SIG-M5 treated with dmso at 0.1 percent for 504 hours (cell line): Measurements from ENCODE around the gene THAP6.
"Not testable (repeated sequence)": the region's sequence is repeated elsewhere in the genome, so short reads cannot be mapped to it uniquely, and the experiment has no call there.

Experiments
- DNase-seq: peaks from one replicate; lab custom pipeline; 2025; ENCODE audit not compliant: unreplicated experiment; lab: John Stamatoyannopoulos, UW

Gene THAP6

GRCh38 chr4:75525086-75525485 is 10.8 kb downstream of the THAP6 start:
- DNase-seq, result no peak

DNA sequence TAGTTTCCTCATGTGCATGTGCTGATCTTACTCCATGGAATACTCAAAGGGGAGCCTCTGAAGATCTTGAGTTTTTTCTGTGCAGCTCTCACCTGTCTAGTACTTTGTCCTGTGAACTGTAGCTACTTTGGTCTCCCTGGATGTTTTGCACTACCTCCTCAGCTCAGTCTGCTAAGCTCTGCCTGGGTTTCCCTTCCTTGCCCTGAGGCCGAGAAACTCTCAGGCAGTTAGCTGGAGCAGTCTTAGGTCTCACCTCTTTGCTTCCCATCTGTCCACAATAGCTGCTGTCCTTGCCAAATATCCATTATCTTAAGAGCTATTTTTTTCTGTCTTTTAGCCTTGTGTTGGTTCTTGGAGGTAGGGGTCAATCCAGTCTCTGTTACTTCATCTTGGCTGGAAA is 11.6 kb downstream of the THAP6 start:
- no peak for DNase-seq

DNA sequence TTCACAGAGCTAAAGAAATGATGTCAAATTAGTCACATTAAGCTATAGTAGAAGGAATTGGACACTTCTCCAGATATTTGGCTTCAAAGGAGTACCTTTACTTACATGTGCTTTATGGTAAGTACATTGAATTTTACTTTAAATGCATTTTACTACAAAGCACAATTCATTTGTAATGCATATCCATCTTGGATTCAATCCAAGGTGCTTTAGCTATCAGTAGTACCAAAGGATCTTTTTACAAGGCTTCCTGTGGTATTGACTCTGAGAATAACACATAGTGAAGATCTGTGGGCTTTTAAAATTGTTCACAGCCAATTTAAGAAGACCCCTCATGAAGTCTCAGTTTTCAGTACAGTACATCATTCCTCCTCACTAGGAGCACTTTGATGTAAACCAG is 13.2 kb downstream of the THAP6 start:
- DNase-seq, result no peak

DNA sequence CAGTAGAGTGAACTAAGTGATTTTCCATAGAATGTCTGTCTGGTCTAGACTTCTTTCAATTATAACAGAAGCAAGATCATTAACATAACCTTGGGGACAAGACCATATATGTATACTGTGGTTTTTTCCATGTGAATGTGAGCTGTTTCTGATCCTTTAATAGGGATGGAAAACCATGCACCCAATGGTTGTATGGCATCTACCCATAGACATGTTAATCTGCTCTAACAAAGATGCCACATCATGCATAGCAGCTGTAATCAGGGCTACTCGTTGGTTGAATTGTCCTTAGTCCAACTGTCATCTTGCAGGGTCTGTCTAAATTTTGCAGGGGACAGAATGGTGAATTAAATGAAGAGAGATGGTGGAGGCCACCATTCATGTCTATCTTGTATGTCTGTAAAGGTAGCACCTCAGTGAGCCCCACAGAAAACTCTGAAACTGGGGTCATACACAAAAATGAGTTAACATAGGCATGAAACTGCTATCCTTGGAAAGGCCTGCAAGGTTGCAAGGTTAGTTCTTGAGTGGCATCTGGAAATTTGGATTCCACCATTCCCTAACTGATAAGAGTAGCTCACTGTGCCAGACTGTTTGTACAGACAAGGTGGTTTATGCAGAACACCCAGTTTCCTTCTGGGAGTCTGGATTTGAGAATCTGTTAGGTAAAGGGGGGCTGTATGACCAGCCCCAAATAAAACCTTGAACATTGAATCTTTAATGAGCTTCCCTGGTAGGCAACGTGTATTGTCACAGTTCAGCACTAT is 16.5 kb downstream of the THAP6 start:
- no peak for DNase-seq

DNA sequence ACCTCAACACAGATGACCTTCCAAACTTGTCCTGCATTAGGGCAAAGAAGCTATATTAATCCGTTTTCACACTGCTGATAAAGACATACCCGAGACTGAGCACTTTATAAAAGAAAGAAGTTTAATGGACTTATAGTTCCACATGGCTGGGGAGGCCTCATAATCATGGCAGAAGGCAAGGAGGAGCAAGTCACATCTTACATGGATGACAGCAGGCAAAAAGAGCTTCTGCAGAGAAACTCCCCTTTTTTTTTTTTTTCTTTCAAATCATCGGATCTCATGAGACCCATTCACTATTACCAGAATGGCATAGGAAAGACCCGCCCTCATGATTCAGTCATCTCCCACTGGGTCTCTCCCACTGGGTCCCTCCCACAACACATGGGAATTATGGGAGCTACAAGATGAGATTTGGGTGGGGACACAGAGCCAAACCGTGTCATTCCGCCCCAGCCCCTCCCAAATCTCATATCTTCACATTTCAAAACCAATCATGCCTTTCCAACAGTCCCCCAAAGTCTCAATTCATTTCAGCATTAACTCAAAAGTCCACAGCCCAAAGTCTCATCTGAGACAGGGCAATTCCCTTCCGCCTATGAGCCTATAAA is 17.4 kb downstream of the THAP6 start:
- not testable (repeated sequence) for DNase-seq

- DNase-seq, result not testable (repeated sequence)
Observed at GRCh38 chr4:75533339-75533887, 19.1 kb downstream of the THAP6 start.

DNA sequence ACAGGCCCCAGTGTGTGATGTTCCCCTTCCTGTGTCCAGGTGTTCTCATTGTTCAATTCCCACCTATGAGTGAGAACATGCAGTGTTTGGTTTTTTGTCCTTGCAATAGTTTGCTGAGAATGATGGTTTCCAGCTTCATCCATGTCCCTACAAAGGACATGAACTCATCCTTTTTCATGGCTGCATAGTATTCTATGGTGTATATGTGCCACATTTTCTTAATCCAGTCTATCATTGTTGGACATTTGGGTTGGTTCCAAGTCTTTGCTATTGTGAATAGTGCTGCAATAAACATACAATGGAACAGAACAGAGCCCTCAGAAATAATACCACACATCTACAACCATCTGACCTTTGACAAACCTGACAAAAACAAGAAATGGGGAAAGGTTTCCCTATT is 19.7 kb downstream of the THAP6 start:
- DNase-seq, result not testable (repeated sequence)

DNA sequence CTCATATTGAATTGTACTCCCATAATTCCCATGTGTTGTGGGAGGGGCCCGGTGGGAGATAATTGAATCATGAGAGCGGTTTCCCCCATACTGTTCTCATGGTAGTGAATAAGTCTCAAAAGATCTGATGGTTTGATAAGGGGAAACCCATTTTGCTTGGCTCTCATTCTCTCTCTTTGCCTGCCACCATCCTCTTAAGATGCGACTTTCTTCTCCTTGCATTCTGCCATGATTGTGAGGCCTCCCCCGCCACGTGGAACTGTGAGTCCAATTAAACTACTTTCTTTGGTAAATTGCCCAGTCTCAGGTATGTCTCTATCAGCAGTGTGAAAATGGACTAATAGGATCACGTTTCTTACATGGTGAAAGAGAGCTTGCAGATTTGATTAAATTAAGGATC is 23.0 kb downstream of the THAP6 start:
- DNase-seq, result not testable (repeated sequence)

DNA sequence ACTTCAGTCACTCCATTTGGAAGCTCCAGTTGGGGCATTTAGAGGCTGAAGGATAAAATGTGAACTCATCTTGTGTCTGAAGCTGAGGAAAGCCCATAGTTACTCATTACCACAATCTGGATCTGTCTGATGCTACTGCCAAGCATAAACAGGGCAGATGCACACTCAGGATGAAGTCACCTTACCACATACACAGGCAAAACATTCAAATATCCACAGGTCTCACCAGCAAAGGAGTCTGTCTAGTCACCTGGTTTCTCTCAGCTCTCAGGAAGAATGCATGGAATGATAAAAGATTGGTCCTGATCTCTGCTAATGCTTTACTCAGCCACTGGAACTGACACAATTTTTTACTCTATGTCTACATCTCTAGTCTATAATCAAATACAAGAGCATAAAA is 28.6 kb downstream of the THAP6 start:
- no peak for DNase-seq

GRCh38 chr4:75544220-75544619 is 29.9 kb downstream of the THAP6 start:
- not testable (repeated sequence) for DNase-seq

GRCh38 chr4:75544870-75545269 is 30.6 kb downstream of the THAP6 start:
- DNase-seq, result no peak

GRCh38 chr4:75545526-75545925 is 31.3 kb downstream of the THAP6 start:
- no peak for DNase-seq

DNA sequence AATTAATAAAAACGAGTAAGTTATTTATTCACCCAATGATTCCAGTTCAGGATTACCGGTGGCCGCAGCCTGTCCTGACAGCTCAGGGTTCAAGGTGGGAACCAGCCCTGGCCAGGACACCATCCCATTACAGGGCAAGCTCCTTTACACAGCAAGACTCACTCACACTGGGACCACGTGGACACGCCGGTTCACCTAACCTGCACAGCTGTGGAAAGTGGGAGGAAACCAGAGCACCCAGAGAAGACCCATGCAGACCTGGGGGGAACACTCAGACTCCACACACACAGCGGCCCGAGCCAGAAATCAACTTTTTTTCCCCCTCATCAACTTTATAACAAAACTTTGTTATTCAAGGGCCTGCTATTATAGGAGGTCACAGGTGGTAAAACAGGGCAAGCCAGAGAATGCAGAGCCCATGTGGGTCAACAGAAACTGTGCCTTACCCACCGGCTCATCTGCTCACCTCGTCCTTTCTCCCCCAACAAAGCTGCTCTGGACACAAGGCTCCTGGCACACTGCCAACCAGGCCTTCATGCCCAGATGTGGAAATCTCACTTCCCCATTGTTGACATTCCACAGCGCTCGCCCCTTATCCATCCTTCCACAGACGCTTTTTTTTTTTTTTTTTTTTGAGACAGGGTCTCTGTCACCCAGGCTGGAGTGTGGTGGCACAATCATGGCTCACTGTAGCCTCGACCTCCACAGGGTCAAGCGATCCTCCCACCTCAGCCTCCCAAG is 33.5 kb downstream of the THAP6 start:
- DNase-seq, result no peak

DNA sequence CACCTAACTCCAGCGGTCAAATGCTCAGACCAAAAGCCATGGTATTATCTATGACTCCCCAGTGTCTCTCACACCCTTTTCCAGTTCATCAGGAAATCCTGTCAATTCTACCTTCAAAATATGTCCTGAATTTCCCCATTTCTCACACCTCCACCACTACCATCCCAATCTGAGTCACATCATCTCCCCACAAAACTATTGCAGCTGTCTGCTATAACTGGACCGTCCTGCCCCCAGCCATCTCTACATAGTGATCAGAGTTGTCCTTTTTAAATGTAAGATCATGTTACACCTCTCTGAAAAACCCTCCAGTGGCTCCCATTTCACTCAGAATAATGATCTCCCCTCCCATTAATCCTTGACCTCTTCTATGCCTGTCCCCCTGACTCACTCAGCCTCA is 34.7 kb downstream of the THAP6 start:
- DNase-seq, result no peak

DNA sequence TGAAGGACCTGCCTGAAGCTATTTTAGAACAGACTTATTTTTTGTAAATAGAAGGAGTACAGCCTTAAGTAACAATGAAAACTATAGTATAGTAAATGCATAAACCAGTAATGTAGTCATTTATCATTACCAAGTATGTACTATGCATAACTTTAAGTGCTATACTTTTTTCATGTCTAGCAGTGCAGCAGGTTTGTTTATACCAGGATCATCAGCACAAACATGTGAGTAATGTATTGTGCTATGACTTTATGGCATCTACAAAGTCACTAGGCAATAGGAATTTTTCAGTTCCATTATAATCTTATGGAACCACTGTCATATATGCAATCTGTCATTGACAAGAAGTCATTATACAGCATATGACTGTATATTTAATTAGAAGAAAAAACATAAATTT is 38.2 kb downstream of the THAP6 start:
- DNase-seq, result no peak

DNA sequence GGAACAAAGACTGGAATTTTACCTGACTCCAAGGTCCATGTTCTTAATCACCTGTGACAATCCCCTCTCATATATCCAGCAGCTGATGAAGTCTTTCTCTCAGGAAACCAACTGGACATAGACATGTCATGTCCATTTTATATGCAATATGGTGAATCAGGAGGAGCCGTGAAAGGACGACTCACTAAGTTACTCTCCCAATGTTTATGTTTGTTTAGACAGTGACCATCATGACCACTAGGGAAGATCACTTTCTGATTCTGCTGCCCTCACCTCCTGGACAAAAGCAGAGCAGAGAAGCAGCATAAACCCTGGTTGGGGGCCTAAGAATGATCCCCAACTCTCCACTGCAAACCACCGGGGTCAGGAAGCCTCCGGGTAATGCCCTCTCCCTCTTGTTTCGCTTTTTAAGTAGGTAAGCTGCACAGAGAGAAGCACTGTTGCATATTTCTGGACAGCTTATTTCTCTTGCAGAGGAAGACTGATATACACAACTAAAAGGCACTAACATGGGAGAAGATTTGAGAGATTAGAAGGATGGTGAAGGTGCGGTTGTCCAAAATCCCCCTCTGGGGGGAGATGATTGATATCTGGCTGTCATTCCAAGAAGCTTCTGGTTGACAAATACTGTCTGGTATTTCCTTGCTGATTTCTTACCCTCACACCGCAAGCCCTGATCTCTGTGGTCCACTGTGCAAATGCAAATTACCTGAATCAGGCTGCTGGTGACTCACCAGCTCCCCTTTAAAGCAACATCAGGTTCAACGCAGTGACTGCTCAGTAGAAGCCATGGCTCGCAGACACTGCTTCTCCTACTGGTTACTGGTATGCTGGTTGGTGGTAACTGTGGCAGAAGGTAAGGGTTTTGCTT is 41.3 kb downstream of the THAP6 start, which contains the start of gene ODAPH:
Gene ODAPH, plus strand, starts transcription at position 773 of the 871 bp plus-strand sequence. Its CDS starts 17 bp downstream, at position 790.
- DNase-seq, result no peak

- no peak for DNase-seq
Observed at GRCh38 chr4:75557696-75558095, 43.4 kb downstream of the THAP6 start.

- peak; percentile 65 for DNase-seq
Observed at GRCh38 chr4:75561789-75562188, 47.5 kb downstream of the THAP6 start.

- DNase-seq, result no peak
Observed at GRCh38 chr4:75564023-75564422, 49.8 kb downstream of the THAP6 start.

GRCh38 chr4:75565481-75565880 is 51.2 kb downstream of the THAP6 start:
- DNase-seq, result no peak

DNA sequence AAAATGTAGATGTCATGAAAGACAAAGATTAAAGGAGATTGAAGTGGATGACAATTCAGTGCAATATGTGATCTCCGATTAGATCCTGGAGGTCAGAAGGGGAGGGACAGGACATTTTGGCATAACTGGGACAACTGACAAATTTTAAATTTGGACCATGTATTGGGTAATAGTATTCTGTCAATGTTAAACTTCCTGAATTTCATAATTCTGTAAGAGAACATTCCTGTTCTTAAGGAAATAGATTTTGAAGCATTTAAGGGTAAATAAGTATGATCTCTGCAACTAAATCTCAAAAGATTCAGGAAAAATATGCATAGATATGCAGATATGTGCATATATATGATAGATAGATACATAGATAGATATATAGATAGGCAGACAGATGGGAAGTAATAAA is 52.6 kb downstream of the THAP6 start:
- DNase-seq, result peak; percentile 50
